CD8-positive, alpha-beta memory T cell (primary cell): ENCODE results near the gene WBP2. TPM values are rescaled to one million over a fixed set of nuclear protein-coding genes. Genes with fewer than 3 reads are reported as not detected.

Source experiments
- CTCF ChIA-PET: fragments of 350-600 bp; sonication (Branson Sonifier 250); formaldehyde crosslinking; loops from one replicate; lab custom pipeline; 2021; ENCODE audit warnings: antibody characterized with exemption; lab: Charles Lee
- POLR2A ChIA-PET: fragments of 350-600 bp; sonication (Branson Sonifier 250); formaldehyde crosslinking; loops from one replicate; lab custom pipeline; 2021; ENCODE audit warnings: antibody characterized with exemption; lab: Charles Lee
- DNase-seq, 5 donors: peaks; one replicate each; pipeline versions ENCODE4 v3.0.0 to v3.0.0-alpha.2; 2020 to 2022; ENCODE audit warnings: mixed read lengths in 1 of 5
- H3K27ac ChIP-seq: one replicate; pipeline ENCODE4 v1.7.0; 2013; ENCODE audit warnings: low read depth, mild to moderate bottlenecking, low read length, moderate library complexity
- H3K27me3 ChIP-seq: 2 replicates; pipeline ENCODE4 v1.7.0; 2013; ENCODE audit warnings: low read length, mild to moderate bottlenecking; ENCODE audit not compliant: insufficient read depth, poor library complexity, severe bottlenecking
- H3K36me3 ChIP-seq: 2 replicates; pipeline ENCODE4 v1.7.0; 2013; ENCODE audit warnings: mild to moderate bottlenecking, low read length, moderate library complexity; ENCODE audit not compliant: insufficient read depth
- H3K4me1 ChIP-seq: 2 replicates; pipeline ENCODE4 v1.7.0; 2013; ENCODE audit warnings: mild to moderate bottlenecking, low read length, moderate library complexity; ENCODE audit not compliant: insufficient read depth
- H3K4me3 ChIP-seq: 2 replicates; pipeline ENCODE4 v1.7.0; 2013; ENCODE audit warnings: mild to moderate bottlenecking, low read length
- H3K9me3 ChIP-seq: 2 replicates; pipeline ENCODE4 v1.7.0; 2013; ENCODE audit warnings: mild to moderate bottlenecking, low read length
- H3K27ac Mint-ChIP-seq, 8 donors: one replicate each; pipeline ENCODE4 v1.8.0; 2020 to 2021; ENCODE audit warnings: mixed read lengths in 8 of 8, mild to moderate bottlenecking in 6 of 8, inconsistent platforms in 3 of 8, moderate library complexity in 3 of 8
- H3K27me3 Mint-ChIP-seq, 2 donors: one replicate each; pipeline ENCODE4 v1.8.0; 2020 to 2021; ENCODE audit warnings: mixed read lengths in 2 of 2, mild to moderate bottlenecking in 1 of 2, moderate library complexity in 1 of 2
- H3K36me3 Mint-ChIP-seq, 3 donors: one replicate each; pipeline ENCODE4 v1.8.0; 2020 to 2021; ENCODE audit warnings: mixed read lengths in 3 of 3, inconsistent platforms in 1 of 3, mild to moderate bottlenecking in 1 of 3
- H3K4me1 Mint-ChIP-seq, 3 donors: one replicate each; pipeline ENCODE4 v1.8.0; 2020 to 2021; ENCODE audit warnings: mixed read lengths in 3 of 3, inconsistent platforms in 1 of 3, mild to moderate bottlenecking in 1 of 3
- H3K4me3 Mint-ChIP-seq, 7 donors: one replicate each; pipeline ENCODE4 v1.8.0; 2020 to 2021; ENCODE audit warnings: mixed read lengths in 7 of 7, mild to moderate bottlenecking in 6 of 7, moderate library complexity in 4 of 7, inconsistent platforms in 2 of 7
- H3K9me3 Mint-ChIP-seq, 5 donors: one replicate each; pipeline ENCODE4 v1.8.0; 2020 to 2022; ENCODE audit warnings: mixed read lengths in 5 of 5, mild to moderate bottlenecking in 3 of 5, moderate library complexity in 2 of 5, inconsistent platforms in 1 of 5
- polyA plus RNA-seq: library from polyadenylated mRNA; unstranded; fragments of 300-500 nt; fragmentation: Illumina TruSeq; gene quantifications from one replicate; pipeline ENCODE4 v1.2.3, GENCODE V29; 2021
- total RNA-seq, 2 experiments: library from RNA; stranded (reverse); gene quantifications; one replicate each; pipeline ENCODE4 v1.2.3, GENCODE V29; 2021

WBP2 gene
- total and polyA plus RNA-seq, 3 experiments from 2014 or later = 47.5 to 129 (median 53.2) TPM

DNA sequence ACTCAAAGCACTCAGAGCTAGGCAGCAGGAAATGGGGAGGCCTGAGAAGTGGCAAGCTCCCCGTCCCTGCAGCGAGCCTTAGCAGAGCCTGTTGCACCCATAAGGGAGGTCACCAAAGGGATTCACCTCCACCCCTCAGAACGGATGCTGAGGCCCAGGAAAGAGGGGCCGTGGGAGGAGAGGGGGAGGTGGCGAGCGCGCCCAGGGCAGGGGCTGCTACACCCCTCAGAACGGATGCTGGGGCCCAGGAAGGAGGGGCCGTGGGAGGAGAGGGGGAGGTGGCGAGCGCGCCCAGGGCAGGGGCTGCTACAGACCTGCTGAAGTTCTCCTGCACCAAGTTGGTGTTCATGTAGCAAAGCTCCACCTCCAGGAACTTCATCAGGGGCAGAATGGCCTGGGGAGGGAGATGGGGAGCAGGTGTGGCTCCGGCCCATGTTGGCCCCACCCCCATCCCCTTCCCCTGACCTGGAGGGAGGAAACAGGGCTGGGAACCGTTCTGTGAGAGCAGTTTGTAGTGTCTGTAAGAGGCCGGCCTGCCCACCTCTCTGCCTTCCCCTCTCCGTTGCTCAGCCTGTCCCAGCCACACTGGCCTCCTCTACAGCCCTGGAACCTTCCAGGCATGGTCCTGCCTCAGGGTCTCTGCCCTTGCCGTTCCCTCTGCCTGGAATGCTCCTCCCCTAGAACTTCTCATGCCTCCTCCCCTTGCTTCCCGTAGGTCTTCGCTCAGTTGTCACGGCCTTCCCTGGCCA lies 22.3 kb downstream of the WBP2 start:
- no peaks in the 10 kb centered on the region for H3K27me3 ChIP-seq
- ChIA-PET POLR2A (interaction anchor here (1.0 to 4.1 kb wide), 8 partner anchors 10 to 70 kb away, joined by 3 to 18 read pairs (median 6); partner anchors contain the start of genes TRIM65, UNC13D, UNK and WBP2), CTCF (interaction anchor here (1.0 to 2.9 kb wide), 7 partner anchors 12 to 79 kb away, joined by 3 to 13 read pairs (median 4); partner anchors contain the start of genes GALK1, TRIM65, UNC13D and UNK)
- H3K27ac ChIP-seq = peak overlapping the region; percentile 78
- H3K4me3 ChIP-seq = peak overlapping the region; percentile 55
- DNase-seq = peak in 3 of 5 donors; percentile 21 to 62 (median 42)
- Mint-ChIP-seq H3K27me3 (no peaks in the 10 kb centered on the region), H3K36me3 (peaks cover 0 to 74% (median 4%) of the 10 kb centered on the region in 3 donors), H3K4me1 (peaks cover 31 to 52% (median 34%) of the 10 kb centered on the region in 3 donors), H3K9me3 (no peaks in the 10 kb centered on the region), H3K4me3 (peak overlapping the region; percentile 69 to 86 (median 76)), H3K27ac (peak overlapping the region; percentile 85 to 99 (median 97))
- peaks cover 36% of the 10 kb centered on the region for H3K4me1 ChIP-seq
- H3K9me3 ChIP-seq = no peaks in the 10 kb centered on the region
- H3K36me3 ChIP-seq = peaks cover 45% of the 10 kb centered on the region

DNA sequence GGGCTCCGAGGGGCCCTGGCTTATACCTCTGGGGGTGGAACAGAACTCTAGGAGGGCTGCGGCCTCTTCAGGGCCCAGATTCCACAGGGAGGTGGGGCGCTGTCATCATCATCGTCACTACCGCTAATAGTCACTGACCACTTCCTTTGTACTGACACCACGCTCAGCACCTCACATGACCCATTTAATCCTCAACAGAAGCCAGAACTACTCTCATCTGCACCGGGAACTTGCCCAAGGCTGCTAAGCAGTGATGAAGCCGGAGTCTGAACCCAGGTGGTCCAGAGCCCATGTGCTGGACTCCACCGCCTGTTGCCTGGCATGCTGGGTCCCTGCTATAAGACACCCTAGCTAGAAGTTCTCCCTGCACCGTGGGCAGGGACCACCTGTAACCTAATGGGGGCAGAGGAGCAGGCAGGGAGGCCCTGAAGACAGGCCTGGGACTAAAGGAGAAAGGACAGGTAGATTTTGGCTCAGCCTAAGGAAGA lies 22.9 kb downstream of the WBP2 start:
- H3K36me3 Mint-ChIP-seq = peaks cover 0 to 72% (median 4%) of the 10 kb centered on the region in 3 donors
- Histone ChIP-seq H3K36me3 (peaks cover 45% of the 10 kb centered on the region), H3K27me3 (no peaks in the 10 kb centered on the region), H3K4me3 (peak overlapping the region; percentile 55), H3K27ac (peak overlapping the region; percentile 78), H3K9me3 (no peaks in the 10 kb centered on the region), H3K4me1 (peaks cover 39% of the 10 kb centered on the region)
- POLR2A ChIA-PET = interaction anchor here (1.0 to 4.1 kb wide), 8 partner anchors 11 to 71 kb away, joined by 3 to 18 read pairs (median 6); partner anchors contain the start of genes TRIM65, UNC13D, UNK and WBP2
- peak overlapping the region; percentile 32 to 86 (median 76) for H3K4me3 Mint-ChIP-seq
- CTCF ChIA-PET = interaction anchor here (1.0 to 2.9 kb wide), 5 partner anchors 13 to 78 kb away, joined by 3 to 13 read pairs (median 5); partner anchors contain the start of genes GALK1, TRIM65, UNC13D and UNK
- no peaks in the 10 kb centered on the region for H3K27me3 Mint-ChIP-seq
- H3K27ac Mint-ChIP-seq = peak overlapping the region; percentile 85 to 99 (median 97)
- DNase-seq = peak; percentile 29 to 82 (median 66)
- no peaks in the 10 kb centered on the region for H3K9me3 Mint-ChIP-seq
- peaks cover 31 to 50% (median 35%) of the 10 kb centered on the region in 3 donors for H3K4me1 Mint-ChIP-seq

DNA sequence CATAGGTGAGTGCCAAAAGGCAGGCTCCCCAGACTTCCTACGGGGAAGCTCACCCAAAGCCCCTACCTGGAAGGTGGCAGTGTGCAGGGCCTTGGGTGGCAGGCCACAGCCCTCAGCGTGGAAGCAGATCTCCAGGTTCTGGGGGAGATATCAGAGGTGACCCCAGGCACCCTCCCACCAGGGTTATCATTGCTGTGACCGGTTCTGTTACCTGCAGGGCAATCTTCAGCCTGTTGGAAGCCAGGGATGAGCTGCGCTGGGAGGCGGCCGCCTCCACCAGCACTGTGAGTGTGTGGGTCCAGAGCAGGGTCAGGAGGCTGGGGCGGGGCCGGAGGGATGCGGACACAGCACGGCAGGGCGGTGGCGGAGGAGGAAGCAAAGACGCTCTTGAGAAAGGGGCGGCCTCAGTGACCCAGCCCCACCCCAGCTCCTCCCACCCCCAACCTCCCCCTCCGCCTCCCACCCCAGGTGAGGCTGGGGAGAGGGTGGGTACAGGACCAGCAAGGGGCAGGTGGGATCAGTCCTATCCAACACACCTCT lies 24.0 kb downstream of the WBP2 start:
- Mint-ChIP-seq H3K27me3 (no peaks in the 10 kb centered on the region), H3K4me1 (peaks cover 35 to 50% (median 39%) of the 10 kb centered on the region in 3 donors), H3K9me3 (no peaks in the 10 kb centered on the region), H3K27ac (peak overlapping the region in 7 of 8 donors; percentile 52 to 99 (median 90)), H3K36me3 (peaks cover 0 to 71% (median 4%) of the 10 kb centered on the region in 3 donors), H3K4me3 (peak overlapping the region in 1 of 7 donors; percentile 23)
- peak overlapping the region; percentile 9 for H3K27ac ChIP-seq
- peaks cover 43% of the 10 kb centered on the region for H3K4me1 ChIP-seq
- no peak overlapping the region for H3K4me3 ChIP-seq
- no peaks in the 10 kb centered on the region for H3K9me3 ChIP-seq
- ChIA-PET CTCF (interaction anchor here (0.6 to 2.7 kb wide), 9 partner anchors 16 to 84 kb away, joined by 3 to 10 read pairs (median 4); partner anchors contain the start of gene GALK1), POLR2A (interaction anchor here (1.4 kb wide), 1 partner anchor 54 kb away, joined by 7 read pairs; no protein-coding TSS in a partner anchor)
- peaks cover 36% of the 10 kb centered on the region for H3K36me3 ChIP-seq
- no peaks in the 10 kb centered on the region for H3K27me3 ChIP-seq
- no peak for DNase-seq

DNA sequence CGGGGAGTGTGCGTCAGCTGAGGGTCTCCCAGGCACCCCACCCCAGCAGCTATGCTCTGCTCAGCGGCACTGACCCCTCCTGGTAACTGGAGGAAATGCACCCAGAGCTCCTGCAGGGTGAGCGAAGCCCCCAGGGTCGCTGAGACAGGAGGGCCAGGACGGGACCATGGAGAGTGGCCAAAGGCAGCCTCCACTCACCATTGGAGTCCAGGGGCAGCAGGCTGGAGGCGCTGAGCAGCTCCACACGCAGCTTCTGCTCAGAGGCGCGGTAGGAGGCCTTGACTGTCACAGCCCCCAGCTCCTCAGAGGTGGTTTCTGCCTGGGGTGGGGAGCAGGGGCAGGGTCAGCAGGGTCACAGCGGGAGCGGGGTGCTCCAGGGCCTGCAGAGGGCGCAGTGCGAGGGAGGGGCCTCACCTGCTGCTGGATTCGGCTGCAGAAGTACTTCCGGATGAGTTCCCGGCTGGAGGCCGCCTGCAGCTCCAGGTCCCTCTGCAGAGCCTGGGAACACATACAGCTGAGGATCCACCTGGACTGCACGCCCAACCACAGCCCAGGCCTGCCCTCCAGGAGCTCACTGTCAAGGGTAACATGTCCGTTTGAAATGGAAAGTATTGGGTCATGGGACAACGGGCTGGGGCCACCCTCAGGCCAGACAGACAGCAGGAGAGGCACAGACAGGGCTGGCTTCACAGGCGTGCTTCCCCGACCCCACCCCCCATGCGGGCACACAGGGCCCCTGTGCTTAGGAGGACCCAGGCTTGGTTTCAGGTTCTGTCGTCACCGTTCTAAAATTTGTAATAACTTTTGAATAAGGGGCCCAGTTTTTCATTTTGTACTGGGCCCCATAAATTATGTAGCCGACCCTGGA lies 24.7 kb downstream of the WBP2 start:
- Mint-ChIP-seq H3K36me3 (peaks cover 0 to 70% (median 4%) of the 10 kb centered on the region in 3 donors), H3K4me1 (peaks cover 35 to 47% (median 39%) of the 10 kb centered on the region in 3 donors), H3K27me3 (no peaks in the 10 kb centered on the region), H3K27ac (peak overlapping the region in 7 of 8 donors; percentile 42 to 91 (median 79)), H3K9me3 (no peaks in the 10 kb centered on the region), H3K4me3 (no peak overlapping the region)
- Histone ChIP-seq H3K27ac (peak overlapping the region; percentile 9), H3K4me1 (peaks cover 43% of the 10 kb centered on the region), H3K27me3 (no peaks in the 10 kb centered on the region), H3K9me3 (no peaks in the 10 kb centered on the region), H3K4me3 (no peak overlapping the region), H3K36me3 (peaks cover 29% of the 10 kb centered on the region)
- DNase-seq = no peak
- ChIA-PET POLR2A (interaction anchor here (0.5 to 1.4 kb wide), 2 partner anchors 36 to 53 kb away, joined by 4 to 7 read pairs; no protein-coding TSS in a partner anchor), CTCF (interaction anchor here (0.6 to 2.7 kb wide), 16 partner anchors 13 to 746 kb away, joined by 3 to 10 read pairs (median 4); partner anchors contain the start of genes GALK1, TRIM65 and UNC13D)

DNA sequence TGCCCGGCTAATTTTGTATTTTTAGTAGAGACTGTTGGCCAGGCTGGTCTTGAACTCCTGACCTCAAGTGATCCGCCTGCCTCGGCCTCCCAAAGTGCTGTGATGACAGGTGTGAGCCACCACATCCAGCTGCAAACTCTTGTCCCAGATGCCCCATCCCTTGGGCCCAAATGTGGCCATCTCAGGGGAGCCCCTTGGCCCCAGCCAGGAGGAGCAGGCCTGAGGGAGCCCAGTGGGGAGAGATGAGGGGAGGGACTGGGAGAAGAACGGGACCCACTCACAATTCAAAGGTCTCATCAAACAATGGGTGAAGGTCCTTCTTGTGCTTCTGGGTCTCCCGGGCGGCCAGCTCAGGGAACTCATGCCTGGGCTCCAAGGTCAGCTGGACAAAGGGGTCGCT lies 25.4 kb downstream of the WBP2 start:
- ChIA-PET CTCF (interaction anchor here (0.7 to 2.7 kb wide), 15 partner anchors 14 to 745 kb away, joined by 3 to 10 read pairs (median 4); partner anchors contain the start of genes GALK1, TRIM65 and UNC13D), POLR2A (interaction anchor here (0.5 to 1.4 kb wide), 2 partner anchors 35 to 53 kb away, joined by 4 to 7 read pairs; no protein-coding TSS in a partner anchor)
- Mint-ChIP-seq H3K27me3 (no peaks in the 10 kb centered on the region), H3K27ac (peak overlapping the region in 7 of 8 donors; percentile 12 to 91 (median 70)), H3K4me3 (no peak overlapping the region), H3K4me1 (peaks cover 32 to 43% (median 37%) of the 10 kb centered on the region in 3 donors), H3K36me3 (peaks cover 0 to 68% (median 4%) of the 10 kb centered on the region in 3 donors), H3K9me3 (no peaks in the 10 kb centered on the region)
- H3K4me3 ChIP-seq = no peak overlapping the region
- peaks cover 23% of the 10 kb centered on the region for H3K36me3 ChIP-seq
- no peaks in the 10 kb centered on the region for H3K9me3 ChIP-seq
- peaks cover 37% of the 10 kb centered on the region for H3K4me1 ChIP-seq
- H3K27ac ChIP-seq = no peak overlapping the region
- H3K27me3 ChIP-seq = no peaks in the 10 kb centered on the region
- DNase-seq = no peak

DNA sequence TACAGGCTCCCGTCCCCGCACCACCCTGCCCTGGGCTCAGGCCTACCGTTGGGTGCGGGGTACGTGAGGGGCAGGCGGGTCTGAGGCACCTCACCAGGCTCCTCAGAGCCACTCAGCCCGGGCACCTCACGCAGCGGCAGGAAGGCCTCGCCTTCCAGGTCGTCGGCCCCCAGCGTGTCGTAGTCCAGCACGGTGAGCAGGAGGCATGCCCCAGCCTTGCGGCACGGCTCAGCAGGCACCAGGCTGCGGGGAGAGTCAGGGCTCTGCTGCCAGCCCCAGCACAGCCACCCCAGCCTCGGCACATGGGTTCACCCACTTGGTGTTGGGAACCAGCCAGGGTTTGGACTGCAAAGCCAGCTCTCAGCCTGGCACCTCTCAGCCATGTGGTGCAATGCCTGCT lies 26.4 kb downstream of the WBP2 start:
- no peak overlapping the region for H3K27ac ChIP-seq

More for the DNA sequence above, 26.4 kb downstream of the WBP2 start:
- ChIA-PET POLR2A (interaction anchor here (0.5 to 1.6 kb wide), 6 partner anchors 12 to 321 kb away, joined by 3 to 6 read pairs (median 4); a partner anchor contains a TSS), CTCF (interaction anchor here (0.9 to 3.1 kb wide), 4 partner anchors 33 to 177 kb away, joined by 3 to 14 read pairs (median 6); no protein-coding TSS in a partner anchor)
- Histone ChIP-seq H3K36me3 (peaks cover 13% of the 10 kb centered on the region), H3K4me1 (peaks cover 27% of the 10 kb centered on the region), H3K4me3 (no peak overlapping the region), H3K27me3 (no peaks in the 10 kb centered on the region), H3K9me3 (no peaks in the 10 kb centered on the region)
- Mint-ChIP-seq H3K4me1 (peaks cover 26 to 33% (median 30%) of the 10 kb centered on the region in 3 donors), H3K4me3 (no peak overlapping the region), H3K36me3 (peaks cover 0 to 66% (median 2%) of the 10 kb centered on the region in 3 donors), H3K27me3 (no peaks in the 10 kb centered on the region), H3K27ac (peak overlapping the region in 3 of 8 donors; percentile 11 to 100 (median 57)), H3K9me3 (no peaks in the 10 kb centered on the region)
- DNase-seq = no peak
